ENCODE measurements around the gene MYH7.

The MYH7 gene

DNA sequence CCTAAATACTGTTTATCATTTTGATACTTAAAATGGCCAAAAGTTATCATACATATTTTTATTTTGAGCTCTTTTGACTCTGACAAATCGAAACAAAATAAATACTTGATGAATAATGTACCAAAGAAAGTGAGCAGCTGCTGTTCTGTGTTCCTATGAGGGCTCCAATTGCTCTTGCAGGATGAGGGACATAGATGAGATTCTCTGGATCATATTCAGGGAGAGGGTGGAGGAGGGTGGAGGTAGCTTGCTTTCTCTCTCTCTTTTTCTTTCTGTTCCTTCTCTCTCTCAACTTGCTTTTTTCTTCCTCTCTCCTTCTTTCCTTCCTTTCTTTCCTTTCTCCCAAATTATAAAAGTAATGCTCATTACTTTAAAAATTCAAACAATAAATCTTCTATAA is 8.9 kb upstream of the MYH7 start:
- ChIA-PET CTCF (interaction anchor here (0.8 to 1.4 kb wide), 3 partner anchors 20 to 64 kb away, joined by 3 read pairs; no protein-coding TSS in a partner anchor), POLR2A (no interaction called here)
- TF ChIP-seq, protein P1, sequence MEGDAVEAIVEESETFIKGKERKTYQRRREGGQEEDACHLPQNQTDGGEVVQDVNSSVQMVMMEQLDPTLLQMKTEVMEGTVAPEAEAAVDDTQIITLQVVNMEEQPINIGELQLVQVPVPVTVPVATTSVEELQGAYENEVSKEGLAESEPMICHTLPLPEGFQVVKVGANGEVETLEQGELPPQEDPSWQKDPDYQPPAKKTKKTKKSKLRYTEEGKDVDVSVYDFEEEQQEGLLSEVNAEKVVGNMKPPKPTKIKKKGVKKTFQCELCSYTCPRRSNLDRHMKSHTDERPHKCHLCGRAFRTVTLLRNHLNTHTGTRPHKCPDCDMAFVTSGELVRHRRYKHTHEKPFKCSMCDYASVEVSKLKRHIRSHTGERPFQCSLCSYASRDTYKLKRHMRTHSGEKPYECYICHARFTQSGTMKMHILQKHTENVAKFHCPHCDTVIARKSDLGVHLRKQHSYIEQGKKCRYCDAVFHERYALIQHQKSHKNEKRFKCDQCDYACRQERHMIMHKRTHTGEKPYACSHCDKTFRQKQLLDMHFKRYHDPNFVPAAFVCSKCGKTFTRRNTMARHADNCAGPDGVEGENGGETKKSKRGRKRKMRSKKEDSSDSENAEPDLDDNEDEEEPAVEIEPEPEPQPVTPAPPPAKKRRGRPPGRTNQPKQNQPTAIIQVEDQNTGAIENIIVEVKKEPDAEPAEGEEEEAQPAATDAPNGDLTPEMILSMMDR (IDR thresholded peaks at IDR 0.05; ENCODE audit: insufficient read depth, low read length, missing control alignments): no peak
- H3K4me3 ChIP-seq (ENCODE audit: low read depth, low read length): no peak overlapping the region
- DNase-seq (ENCODE audit: low read depth, low spot score): no peak

DNA sequence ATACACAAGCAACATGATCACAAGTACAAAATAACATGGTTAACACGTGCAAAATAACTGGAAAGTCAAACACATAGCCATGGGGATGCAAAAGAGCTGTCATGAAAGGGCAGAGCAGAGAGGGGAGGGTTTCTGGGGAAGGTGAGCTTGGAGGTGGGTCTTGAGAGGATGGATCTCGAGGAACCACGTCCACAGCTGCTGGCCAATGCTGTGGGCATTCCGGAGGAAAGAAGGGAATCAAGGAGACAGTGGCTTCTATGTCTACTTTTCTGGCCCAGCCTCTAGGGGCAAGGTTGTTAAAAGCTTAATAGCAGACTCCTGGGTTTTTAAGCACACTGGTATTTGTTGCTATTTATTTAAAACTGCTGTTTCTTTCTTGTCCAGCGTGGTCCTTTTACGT is 8.4 kb upstream of the MYH7 start:
- H3K4me3 ChIP-seq (ENCODE audit: low read depth, low read length): no peak overlapping the region
- no peak for DNase-seq (ENCODE audit: low read depth, low spot score)
- POLR2A ChIA-PET: no interaction called here
- TF ChIP-seq, protein P1 (IDR thresholded peaks at IDR 0.05; ENCODE audit: insufficient read depth, low read length, missing control alignments): no peak
- CTCF ChIA-PET: interaction anchor here (0.8 to 1.4 kb wide), 3 partner anchors 21 to 64 kb away, joined by 3 read pairs; no protein-coding TSS in a partner anchor

DNA sequence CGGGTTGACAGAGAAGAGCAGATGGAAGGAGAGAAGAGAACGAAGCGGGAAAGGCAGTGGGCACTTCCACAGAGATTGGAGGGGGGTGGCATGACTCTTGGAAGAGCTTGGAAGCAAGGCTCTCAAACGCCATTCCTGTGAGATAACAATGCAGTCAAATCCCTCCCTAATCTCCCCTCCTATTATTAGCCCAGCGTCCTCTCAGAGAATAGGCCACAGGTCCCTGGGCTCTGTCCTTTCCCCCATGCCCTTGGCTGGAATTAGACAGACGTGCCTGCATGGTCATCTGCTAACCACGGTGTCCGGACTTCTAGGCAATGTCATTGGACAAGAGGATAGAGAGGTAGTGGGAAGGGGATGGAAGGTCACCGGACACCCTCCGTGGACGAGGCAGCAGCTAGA is 8.0 kb upstream of the MYH7 start:
- POLR2A ChIA-PET: no interaction called here
- TF ChIP-seq, protein P1 (IDR thresholded peaks at IDR 0.05; ENCODE audit: insufficient read depth, low read length, missing control alignments): no peak
- CTCF ChIA-PET: interaction anchor here (1.2 kb wide), 1 partner anchor 63 kb away, joined by 3 read pairs; no protein-coding TSS in a partner anchor
- no peak overlapping the region for H3K4me3 ChIP-seq (ENCODE audit: low read depth, low read length)
- DNase-seq (ENCODE audit: low read depth, low spot score): no peak

DNA sequence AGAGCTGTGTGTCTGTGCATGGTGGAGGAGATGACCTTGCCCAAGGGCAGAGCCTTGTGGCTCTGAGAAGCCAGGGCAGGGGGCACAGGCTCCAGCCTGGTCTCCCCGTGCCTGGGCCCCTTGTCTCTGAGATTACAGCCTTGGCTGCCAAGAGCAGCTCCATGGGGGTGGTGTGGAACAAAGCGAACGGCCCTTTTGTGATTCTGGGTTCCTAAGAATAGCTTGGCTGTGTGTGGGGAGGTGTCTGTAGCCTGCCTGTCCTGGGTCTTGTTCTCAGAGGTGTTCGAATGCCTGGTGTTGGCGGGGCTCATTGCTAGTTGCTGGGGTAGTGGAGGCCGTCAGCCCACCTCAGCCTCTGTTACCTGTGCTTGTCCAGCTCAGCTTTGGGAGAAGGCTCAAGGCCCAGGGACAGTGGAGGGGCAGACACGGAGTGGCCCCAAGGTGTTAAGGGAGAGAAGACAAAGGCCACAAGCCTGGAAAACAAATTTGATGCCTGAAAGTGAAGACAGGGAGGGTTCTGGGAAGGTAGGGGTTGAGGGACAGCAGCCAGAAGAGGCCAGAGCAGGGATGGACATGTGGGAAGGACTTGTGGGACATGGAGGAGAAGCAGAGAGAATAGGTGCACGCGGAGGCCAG is 7.4 kb upstream of the MYH7 start:
- POLR2A ChIA-PET: no interaction called here
- TF ChIP-seq, protein P1 (IDR thresholded peaks at IDR 0.05; ENCODE audit: insufficient read depth, low read length, missing control alignments): no peak
- no peak for DNase-seq (ENCODE audit: low read depth, low spot score)
- no peak overlapping the region for H3K4me3 ChIP-seq (ENCODE audit: low read depth, low read length)
- CTCF ChIA-PET: interaction anchor here (1.2 to 1.4 kb wide), 2 partner anchors 14 to 63 kb away, joined by 3 read pairs; no protein-coding TSS in a partner anchor

DNA sequence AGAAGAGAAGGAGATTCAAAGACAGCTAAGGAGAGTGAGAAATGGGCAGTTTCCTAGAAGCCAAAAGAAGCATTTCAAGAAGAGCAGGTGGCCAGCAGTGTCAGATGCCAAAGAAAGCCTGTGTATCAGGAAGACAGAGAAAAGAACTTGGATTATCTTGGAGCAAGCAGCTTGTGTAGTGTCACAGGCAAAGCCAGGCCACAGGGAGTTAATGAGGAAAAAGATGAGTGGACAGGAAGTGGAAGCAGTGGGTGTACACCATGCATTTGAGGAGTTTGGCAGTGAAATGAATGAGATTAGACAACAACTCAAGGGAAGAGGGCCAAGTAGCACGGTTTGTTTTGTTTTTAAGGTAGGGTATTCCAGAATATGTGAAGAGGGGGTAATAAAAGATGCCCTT is 5.6 kb upstream of the MYH7 start:
- TF ChIP-seq, protein P1 (IDR thresholded peaks at IDR 0.05; ENCODE audit: insufficient read depth, low read length, missing control alignments): no peak
- no peak overlapping the region for H3K4me3 ChIP-seq (ENCODE audit: low read depth, low read length)
- POLR2A ChIA-PET: interaction anchor here (0.6 kb wide), 1 partner anchor 102 kb away, joined by 3 read pairs; no protein-coding TSS in a partner anchor
- no peak for DNase-seq (ENCODE audit: low read depth, low spot score)
- CTCF ChIA-PET: no interaction called here

DNA sequence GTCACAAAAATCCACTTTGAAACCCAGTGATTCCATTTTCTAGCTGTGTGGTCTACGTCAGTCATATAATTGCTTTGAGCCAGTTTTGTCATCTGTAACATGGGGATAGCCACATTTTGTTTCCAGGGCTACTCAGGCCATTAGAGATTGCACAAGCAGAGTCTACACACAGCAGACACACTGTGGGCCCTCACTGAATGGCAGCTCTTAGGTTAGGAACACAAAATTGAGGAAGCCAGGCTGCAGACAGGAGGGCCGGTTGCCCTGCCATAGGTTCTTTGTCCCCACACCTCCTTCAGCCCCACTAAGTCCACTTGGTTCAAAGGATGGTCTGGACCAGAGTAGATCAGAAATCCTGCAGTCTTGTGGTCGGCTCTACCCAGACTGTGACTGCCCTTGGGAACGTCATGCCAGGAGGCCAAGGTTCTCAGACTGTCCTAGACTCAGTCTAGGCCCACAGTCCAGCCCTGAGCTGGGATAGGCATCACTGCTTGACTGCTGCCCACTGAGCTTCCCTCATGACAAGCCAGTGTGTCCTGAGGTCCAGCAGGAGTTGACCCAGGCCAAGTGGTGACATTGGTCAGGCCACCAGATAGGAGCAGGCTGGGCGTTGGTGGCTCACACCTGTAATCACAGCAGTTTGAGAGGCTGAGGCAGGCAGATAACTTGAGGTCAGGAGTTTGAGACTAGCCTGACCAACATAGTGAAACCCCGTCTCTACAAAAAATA is 3.8 kb upstream of the MYH7 start:
- H3K4me3 ChIP-seq (ENCODE audit: low read depth, low read length): no peak overlapping the region
- no peak for DNase-seq (ENCODE audit: low read depth, low spot score)
- POLR2A ChIA-PET: no interaction called here
- CTCF ChIA-PET: interaction anchor here (1.0 to 1.8 kb wide), 4 partner anchors 10 to 59 kb away, joined by 3 to 7 read pairs (median 3); no protein-coding TSS in a partner anchor
- TF ChIP-seq, protein P1 (IDR thresholded peaks at IDR 0.05; ENCODE audit: insufficient read depth, low read length, missing control alignments): no peak

All from AG04449 (cell line).